Measurements from ENCODE around the gene MSL3.
A peak's percentile ranks its signal among the peaks of the same experiment; 100 is the strongest.

MSL3 gene

DNA sequence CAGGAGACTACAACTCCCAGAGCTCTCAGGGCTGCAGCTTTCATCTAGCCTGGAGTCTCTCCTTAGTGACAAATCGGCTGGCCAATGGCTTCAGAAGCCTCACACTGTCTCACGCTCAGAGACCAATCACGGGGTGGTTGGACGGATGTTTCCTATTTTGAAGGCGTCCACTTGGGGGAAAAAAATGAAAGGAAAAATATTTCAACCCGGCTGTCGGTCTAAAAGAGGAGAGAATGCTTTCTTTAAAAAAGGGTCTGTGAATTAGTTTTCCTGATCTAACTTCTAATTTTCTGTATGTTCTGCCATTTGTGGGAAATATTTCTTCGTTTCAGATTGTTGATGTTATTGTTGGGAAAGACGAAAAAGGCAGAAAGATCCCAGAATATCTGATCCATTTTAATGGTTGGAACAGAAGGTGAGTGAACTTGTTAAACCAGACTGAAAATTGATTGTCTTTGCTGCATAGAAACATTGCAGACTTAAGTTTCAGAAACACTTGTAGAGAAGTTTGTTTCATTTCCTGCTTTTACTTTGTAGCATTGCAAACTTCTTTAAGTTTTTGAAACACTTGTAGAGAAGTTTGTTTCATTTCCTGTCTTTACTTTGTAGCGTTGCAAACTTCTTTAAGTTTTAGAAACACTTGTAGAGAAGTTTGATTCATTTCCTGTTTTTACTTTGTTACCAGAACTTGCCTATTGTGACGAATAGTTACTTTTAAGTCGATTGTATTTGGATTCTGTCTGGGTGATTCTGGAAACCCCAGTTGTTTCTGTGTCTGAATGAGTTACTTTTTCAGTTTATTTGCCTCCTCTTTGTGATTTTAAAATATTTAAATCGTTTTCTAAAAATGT lies 1.6 kb downstream of the MSL3 start:
- DNase-seq: peak; percentile 84

DNA sequence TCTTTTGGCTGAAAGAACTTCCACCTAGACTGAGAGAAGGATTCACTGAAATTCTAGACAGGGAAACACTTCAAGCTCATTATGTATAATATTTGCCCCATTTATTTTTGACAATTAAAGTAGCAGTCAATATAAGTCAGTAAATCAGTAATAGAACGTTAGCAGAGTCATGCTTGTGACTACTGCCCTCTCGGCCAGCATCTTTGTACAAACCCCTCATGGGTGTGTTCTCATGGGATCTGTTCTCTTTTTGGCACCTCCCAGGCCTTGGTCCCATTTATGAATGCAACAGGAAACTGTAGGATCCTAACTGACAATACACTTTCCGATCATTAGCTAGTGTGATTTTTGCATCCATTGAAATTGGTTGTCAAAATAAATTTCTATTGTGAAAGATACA lies 2.9 kb downstream of the MSL3 start:
- DNase-seq: no peak

DNA sequence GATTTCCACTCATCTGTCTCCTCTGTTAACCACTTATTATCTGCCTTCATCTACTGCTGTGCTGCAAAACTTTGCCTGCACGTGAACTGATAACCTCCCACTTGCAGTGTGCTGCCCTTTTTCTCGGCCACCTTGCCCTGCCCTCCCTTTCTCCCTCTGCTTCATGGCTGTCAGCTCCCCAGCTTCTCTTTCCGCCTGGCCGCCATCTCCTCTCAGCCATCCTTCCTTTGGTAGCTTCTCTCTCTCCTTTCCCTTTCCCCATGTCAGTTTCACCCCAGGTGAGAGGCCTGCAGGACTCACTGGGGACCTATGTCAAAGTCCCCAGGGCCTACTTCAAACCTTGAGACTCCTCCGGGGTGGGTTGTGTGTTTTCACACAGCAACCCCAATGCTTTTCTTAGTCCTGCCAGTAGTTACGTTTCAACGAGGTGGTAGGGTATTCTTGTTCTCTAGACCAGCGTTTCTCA lies 6.6 kb downstream of the MSL3 start:
- DNase-seq: no peak

DNA sequence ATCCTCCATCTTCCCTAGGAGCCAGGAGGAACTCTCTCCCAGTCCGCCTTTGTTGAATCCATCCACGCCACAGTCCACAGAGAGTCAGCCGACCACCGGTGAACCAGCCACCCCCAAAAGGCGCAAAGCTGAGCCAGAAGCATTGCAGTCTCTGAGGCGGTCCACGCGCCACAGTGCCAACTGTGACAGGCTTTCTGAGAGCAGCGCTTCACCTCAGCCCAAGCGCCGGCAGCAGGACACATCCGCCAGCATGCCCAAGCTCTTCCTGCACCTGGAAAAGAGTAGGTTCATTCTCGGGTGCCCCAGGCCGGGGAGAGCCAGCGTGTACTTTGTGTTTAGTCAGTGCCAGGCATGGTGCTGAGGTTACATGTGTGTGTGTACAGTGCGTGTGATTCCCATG lies 7.4 kb downstream of the MSL3 start:
- DNase-seq: no peak

- DNase-seq: no peak
Observed at GRCh38 chrX:11766487-11766886, 8.4 kb downstream of the MSL3 start.

DNA sequence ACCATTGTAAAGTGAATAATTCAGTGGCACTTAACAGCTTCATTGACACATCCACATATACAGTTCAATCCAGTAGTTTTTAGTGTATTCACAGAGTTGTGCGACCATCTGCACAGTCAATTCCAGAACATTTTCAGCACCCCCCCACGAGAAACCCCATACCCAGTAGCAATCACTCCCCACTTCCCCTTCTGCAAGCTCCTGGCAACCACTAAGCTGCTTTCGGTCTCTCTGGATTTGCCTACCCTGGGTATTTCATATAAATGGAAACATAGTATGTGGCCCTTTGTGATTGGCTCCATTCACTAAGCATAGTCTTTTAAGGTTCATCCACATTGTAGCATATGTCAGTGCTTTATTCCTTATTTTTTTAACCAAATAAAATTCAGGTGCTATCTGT lies 10.0 kb downstream of the MSL3 start:
- DNase-seq: no peak

- DNase-seq: peak; percentile 49
Observed at GRCh38 chrX:11770320-11770719, 12.3 kb downstream of the MSL3 start.

- DNase-seq: no peak
Observed at GRCh38 chrX:11778230-11778629, 20.2 kb downstream of the MSL3 start.

- no peak for DNase-seq
Observed at GRCh38 chrX:11781133-11781532, 23.1 kb downstream of the MSL3 start.

GRCh38 chrX:11781734-11782370 lies 23.8 kb downstream of the MSL3 start:
- DNase-seq: no peak

DNA sequence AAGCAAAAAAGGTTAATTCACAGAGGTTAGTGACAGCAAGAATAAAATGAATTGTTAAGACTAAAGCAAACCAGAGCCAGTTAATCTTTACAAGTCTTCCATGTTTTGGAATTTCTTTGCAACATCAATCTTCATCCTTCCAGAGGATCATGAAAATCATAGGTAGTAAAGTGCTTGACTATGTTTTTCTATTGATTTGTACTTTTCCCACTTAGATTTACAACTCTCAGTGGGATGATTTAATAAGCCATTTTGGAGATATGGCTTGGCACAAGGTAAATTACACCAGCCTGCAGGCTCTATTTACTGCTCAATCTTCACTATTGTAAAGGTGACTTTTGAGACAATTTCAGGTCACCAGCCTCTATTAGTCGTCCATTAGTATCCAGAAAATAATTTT lies 26.5 kb downstream of the MSL3 start:
- no peak for DNase-seq

GRCh38 chrX:11786862-11787261 lies 28.8 kb downstream of the MSL3 start:
- DNase-seq: no peak

GRCh38 chrX:11787564-11787963 lies 29.5 kb downstream of the MSL3 start:
- DNase-seq: no peak

DNA sequence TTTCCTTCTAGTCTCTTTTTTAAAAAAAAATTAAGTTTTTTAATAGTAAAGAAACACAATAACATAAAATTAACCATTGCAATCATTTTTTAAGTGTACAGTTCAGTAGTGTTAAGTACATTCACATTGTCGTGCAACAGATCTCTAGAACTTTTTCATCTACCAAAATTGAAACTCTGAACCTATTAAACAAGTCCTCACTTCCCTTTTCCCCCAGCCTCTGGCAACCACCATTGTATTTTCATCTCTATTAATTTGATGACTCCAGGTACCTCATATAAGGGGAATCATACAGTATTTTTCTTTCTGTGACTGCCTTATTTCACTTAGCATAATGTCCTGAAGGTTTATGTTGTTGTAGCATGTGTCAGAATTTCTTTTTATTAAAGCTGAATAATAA lies 31.8 kb downstream of the MSL3 start:
- no peak for DNase-seq

GRCh38 chrX:11791090-11791489 lies 33.1 kb downstream of the MSL3 start:
- DNase-seq: no peak

DNA sequence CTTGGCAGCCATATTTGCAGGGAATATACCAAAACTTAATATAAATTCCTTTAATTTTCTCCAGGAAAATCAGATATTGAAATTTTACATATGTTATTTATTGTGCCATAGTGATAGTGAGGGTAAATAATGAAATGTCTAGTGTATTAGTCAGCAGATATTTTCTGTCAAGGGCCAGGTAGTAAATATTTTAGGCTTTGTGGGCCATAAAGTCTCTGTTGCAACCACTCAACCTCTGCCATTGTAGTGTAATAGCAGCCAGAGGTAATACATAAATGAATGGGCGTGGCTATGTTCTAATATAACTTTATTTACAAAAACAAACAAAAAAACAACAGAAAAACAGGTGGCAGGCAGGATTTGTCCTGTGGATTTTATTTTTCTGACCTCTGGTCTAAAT lies 33.5 kb downstream of the MSL3 start:
- no peak for DNase-seq

GRCh38 chrX:11792461-11793421 lies 34.7 kb downstream of the MSL3 start:
- no peak for DNase-seq

GRCh38 chrX:11793734-11794133 lies 35.7 kb downstream of the MSL3 start:
- DNase-seq: no peak

GRCh38 chrX:11813341-11813740 lies 55.3 kb downstream of the MSL3 start:
- no peak for DNase-seq

Data from NCI-H1105 treated with DMSO at 0.1 percent for 48 hours (cell line).